ENCODE data around the gene APOA4. TPM values are rescaled to one million over a fixed set of nuclear protein-coding genes. Genes with fewer than 3 reads are reported as not detected.

The APOA4 gene
- total and polyA plus RNA-seq, 2 of the 13 experiments (the other 11 are each of a cell fraction or from before 2014, with no cell fraction given) = 3.8 to 7.2 TPM

GRCh38 chr11:116833816-116834534 is 10.9 kb upstream of the APOA4 start (continued):
- TF ChIP-seq ZNF512 (CRISPR knock-in tag; IDR thresholded peaks at IDR 0.05) (no peak), HMG20A (CRISPR knock-in tag; IDR thresholded peaks at IDR 0.05; ENCODE audit: borderline replicate concordance) (no peak; the same call in none of the 2 replicates), ETS1 (CRISPR knock-in tag; IDR thresholded peaks at IDR 0.05) (no peak), ZNF484 (CRISPR knock-in tag; IDR thresholded peaks at IDR 0.05; ENCODE audit: borderline replicate concordance, low read depth) (no peak), SMYD3 (CRISPR knock-in tag; IDR thresholded peaks at IDR 0.05) (peak; percentile 77), NAIF1 (CRISPR knock-in tag; IDR thresholded peaks at IDR 0.05; ENCODE audit: borderline replicate concordance) (no peak), NR2F2 (IDR thresholded peaks at IDR 0.05; ENCODE audit: borderline replicate concordance, low read depth) (no peak), MAF1 (CRISPR knock-in tag; IDR thresholded peaks at IDR 0.05; ENCODE audit: borderline replicate concordance) (no peak), PPARG (CRISPR knock-in tag; conservative IDR thresholded peaks at IDR 0.05) (peak; percentile 35; the same call in 1 of the 2 replicates), GATA4 (IDR thresholded peaks at IDR 0.05; ENCODE audit: borderline replicate concordance, low read depth) (no peak), ZIK1 (CRISPR knock-in tag; IDR thresholded peaks at IDR 0.05; ENCODE audit: borderline replicate concordance, low read depth) (0 out of 2 replicates have a peak, but pooled peaks have one; percentile 30), CHCHD3 (CRISPR knock-in tag; IDR thresholded peaks at IDR 0.05) (no peak), MTA3 (CRISPR knock-in tag; IDR thresholded peaks at IDR 0.05) (no peak), ATM (IDR thresholded peaks at IDR 0.05; ENCODE audit: borderline replicate concordance) (no peak), ZNF383 (CRISPR knock-in tag; IDR thresholded peaks at IDR 0.05; ENCODE audit: borderline replicate concordance) (peak; percentile 27; the same call in 1 of the 2 replicates), ZNF44 (CRISPR knock-in tag; IDR thresholded peaks at IDR 0.05) (no peak), CEBPG (CRISPR knock-in tag; IDR thresholded peaks at IDR 0.05) (0 out of 2 replicates have a peak, but pooled peaks have one; percentile 12), BCL6 (CRISPR knock-in tag; IDR thresholded peaks at IDR 0.05) (peak; percentile 44), ZBTB38 (CRISPR knock-in tag; IDR thresholded peaks at IDR 0.05) (no peak), GFI1 (CRISPR knock-in tag; IDR thresholded peaks at IDR 0.05; ENCODE audit: borderline replicate concordance) (no peak), MED8 (CRISPR knock-in tag; IDR thresholded peaks at IDR 0.05; ENCODE audit: insufficient replicate concordance) (peak; percentile 29), ZNF281 (CRISPR knock-in tag; IDR thresholded peaks at IDR 0.05; ENCODE audit: borderline replicate concordance) (no peak), MEIS2 (CRISPR knock-in tag; IDR thresholded peaks at IDR 0.05) (peak; percentile 64; the same call in 1 of the 2 replicates), ARNT (IDR thresholded peaks at IDR 0.05) (no peak), KAT2B (IDR thresholded peaks at IDR 0.05; ENCODE audit: borderline replicate concordance, low read depth, low read length) (no peak)

Data from HepG2 (cell line).